SK-N-SH (cell line): Measurements from ENCODE around the gene NLGN1. TPM values are rescaled to one million over a fixed set of nuclear protein-coding genes. Genes with fewer than 3 reads are reported as not detected.

Experiments
- CTCF ChIA-PET: fragments of 300-600, 350-600 bp; formaldehyde crosslinking; extraction: SDS; loops from one replicate; lab custom pipeline; 2021; lab: Yijun Ruan, JAX
- POLR2A ChIA-PET: fragments of 350-600 bp; sonication (Branson Sonifier 250); formaldehyde crosslinking; extraction: SDS; loops from one replicate; lab custom pipeline; 2020; ENCODE audit warnings: antibody characterized with exemption, inconsistent platforms; lab: Yijun Ruan, JAX
- DNase-seq: peaks from one replicate; pipeline ENCODE4 v3.0.0; 2012
- H2AFZ ChIP-seq: fragments of 200-600 bp; sonication (generic); 2 replicates; pipeline ENCODE4 v1.8.1; 2016; ENCODE audit warnings: antibody characterized with exemption, mild to moderate bottlenecking, low read depth
- H3F3A ChIP-seq: fragments of 200-600 bp; sonication (generic); replicated peaks from 2 replicates; pipeline ENCODE3; 2016; ENCODE audit warnings: antibody characterized with exemption, mild to moderate bottlenecking; ENCODE audit not compliant: insufficient read depth
- H3K27ac ChIP-seq, 2 experiments: fragments of 200-500 bp in 1 of 2; fragments of 200-600 bp in 1 of 2; sonication (Bioruptor generic) in 1 of 2; sonication (generic), shearing (Covaris generic) in 1 of 2; 2 replicates each; pipeline versions ENCODE4 v1.5.1 to v1.6.1; 2014 to 2016; ENCODE audit warnings: low read depth in 2 of 2, inconsistent platforms in 1 of 2, low read length in 1 of 2, mild to moderate bottlenecking in 1 of 2, mixed read lengths in 1 of 2
- H3K27me3 ChIP-seq: fragments of 200-600 bp; sonication (generic), shearing (Covaris generic); 2 replicates; pipeline ENCODE4 v1.6.1; 2016; ENCODE audit warnings: mixed run types; ENCODE audit not compliant: insufficient read depth
- H3K36me3 ChIP-seq, 2 experiments: fragments of 200-500 bp in 1 of 2; fragments of 200-600 bp in 1 of 2; sonication (Bioruptor generic) in 1 of 2; sonication (generic) in 1 of 2; replicated peaks in 1 of 2; 2 replicates each; pipeline versions ENCODE3 to v1.5.1; 2014 to 2016; ENCODE audit warnings: low read length in 1 of 2, mild to moderate bottlenecking in 1 of 2; ENCODE audit not compliant: insufficient read depth in 2 of 2, control insufficient read depth in 1 of 2
- H3K4me1 ChIP-seq, 2 experiments: fragments of 200-500 bp in 1 of 2; fragments of 200-600 bp in 1 of 2; sonication (Bioruptor generic) in 1 of 2; sonication (generic), shearing (Covaris generic) in 1 of 2; 2 replicates each; pipeline versions ENCODE4 v1.5.1 to v1.6.1; 2014 to 2016; ENCODE audit warnings: low read depth in 1 of 2, low read length in 1 of 2, mixed run types in 1 of 2; ENCODE audit not compliant: insufficient read depth in 2 of 2, control insufficient read depth in 1 of 2
- H3K4me2 ChIP-seq: fragments of 200-600 bp; sonication (generic), shearing (Covaris generic); 2 replicates; pipeline ENCODE4 v1.6.1; 2017; ENCODE audit warnings: mixed run types
- H3K4me3 ChIP-seq, 2 experiments: fragments of 200-500 bp in 1 of 2; fragments of 200-600 bp in 1 of 2; sonication (Bioruptor generic) in 1 of 2; sonication (generic), shearing (Covaris generic) in 1 of 2; 2 replicates each; pipeline versions ENCODE4 v1.5.1 to v1.8.1; 2014 to 2016; ENCODE audit warnings: low read depth in 2 of 2, inconsistent platforms in 1 of 2, low read length in 1 of 2, mild to moderate bottlenecking in 1 of 2, mixed read lengths in 1 of 2, moderate library complexity in 1 of 2
- H3K79me2 ChIP-seq: fragments of 200-600 bp; sonication (generic); 2 replicates; pipeline ENCODE4 v1.8.1; 2017; ENCODE audit warnings: mild to moderate bottlenecking; ENCODE audit not compliant: insufficient read depth
- H3K9ac ChIP-seq: fragments of 200-600 bp; sonication (generic); 2 replicates; pipeline ENCODE4 v1.6.1; 2017; ENCODE audit warnings: mixed run types
- H3K9me2 ChIP-seq: fragments of 200-600 bp; sonication (generic); 2 replicates; pipeline ENCODE4 v1.6.1; 2017; ENCODE audit warnings: mixed run types
- H3K9me3 ChIP-seq: fragments of 200-600 bp; sonication (generic); 2 replicates; pipeline ENCODE4 v1.6.1; 2017; ENCODE audit warnings: mixed run types, mild to moderate bottlenecking, moderate library complexity
- H4K20me1 ChIP-seq: fragments of 200-600 bp; sonication (generic); 2 replicates; pipeline ENCODE4 v1.6.1; 2017; ENCODE audit warnings: mild to moderate bottlenecking, mixed run types; ENCODE audit not compliant: insufficient read depth
- CHD2 ChIP-seq: fragments of 150-350 bp; IDR thresholded peaks from 2 replicates; pipeline ENCODE4 v1.6.1; 2018; ENCODE audit warnings: low read length; ENCODE audit not compliant: partially characterized antibody
- ELF1 ChIP-seq: IDR thresholded peaks from 2 replicates; pipeline ENCODE4 v1.4.0; 2012
- FOXM1 ChIP-seq: IDR thresholded peaks from 2 replicates; pipeline ENCODE4 v1.4.0; 2012; ENCODE audit warnings: low read depth, mild to moderate bottlenecking
- GATA2 ChIP-seq: sonication (generic); formaldehyde crosslinking; IDR thresholded peaks from 2 replicates; pipeline ENCODE4 v1.5.0; 2020; ENCODE audit warnings: mild to moderate bottlenecking, missing genetic modification reagents
- MXI1 ChIP-seq: IDR thresholded peaks from 2 replicates; pipeline ENCODE4 v1.6.1; 2012; ENCODE audit warnings: mild to moderate bottlenecking, low read depth, low read length, improper control_type of control experiment
- RCOR1 ChIP-seq: fragments of 150-350 bp; IDR thresholded peaks from 2 replicates; pipeline ENCODE4 v1.6.1; 2017; ENCODE audit warnings: antibody characterized with exemption, low read length
- RFX5 ChIP-seq: IDR thresholded peaks from 2 replicates; pipeline ENCODE4 v1.6.1; 2012; ENCODE audit warnings: mild to moderate bottlenecking, improper control_type of control experiment, low read length
- RXRA ChIP-seq: IDR thresholded peaks from 2 replicates; pipeline ENCODE4 v1.4.0; 2012; ENCODE audit warnings: low read depth, mild to moderate bottlenecking, borderline replicate concordance
- SIN3A ChIP-seq: IDR thresholded peaks from 2 replicates; pipeline ENCODE4 v1.6.1; 2012; ENCODE audit warnings: low read depth, mild to moderate bottlenecking, low read length, moderate library complexity, borderline replicate concordance
- SMC3 ChIP-seq: IDR thresholded peaks from 2 replicates; pipeline ENCODE4 v1.6.1; 2012; ENCODE audit warnings: low read depth, low read length, improper control_type of control experiment
- TCF12 ChIP-seq: IDR thresholded peaks from 2 replicates; pipeline ENCODE4 v1.4.0; 2012
- YY1 ChIP-seq: IDR thresholded peaks from 2 replicates; pipeline ENCODE4 v1.4.0; 2012; ENCODE audit warnings: low read depth, mild to moderate bottlenecking
- WGBS: methylation state at CpG from one replicate; pipeline ENCODE4 v1.1.6; 2017; ENCODE audit warnings: low lambda C conversion rate; 5-methylcytosine and 5-hydroxymethylcytosine counted together
- polyA plus RNA-seq, 3 experiments: library from polyadenylated mRNA; depleted of rRNA; stranded (reverse); fragments of >200 nt; gene quantifications; 2 replicates each; pipeline ENCODE4 v1.2.3, GENCODE V29; 2012
- TF ChIP-seq, protein P1 (sequence below): IDR thresholded peaks from 2 replicates; pipeline ENCODE4; 2012
- TF ChIP-seq, protein P2 (sequence below): fragments of 150-350 bp; IDR thresholded peaks from 2 replicates; pipeline ENCODE4 v1.6.1; 2016; ENCODE audit warnings: mild to moderate bottlenecking, low read depth, low read length
- TF ChIP-seq, protein P3 (sequence below): fragments of 200-600 bp; sonication (generic); IDR thresholded peaks from 2 replicates; pipeline ENCODE4 v1.6.1; 2017; ENCODE audit warnings: antibody characterized with exemption, mild to moderate bottlenecking, moderate library complexity

Gene NLGN1
- polyA plus RNA-seq, 1 of the 3 experiments (the other 2 are of a cell fraction), result 1.5 TPM

DNA sequence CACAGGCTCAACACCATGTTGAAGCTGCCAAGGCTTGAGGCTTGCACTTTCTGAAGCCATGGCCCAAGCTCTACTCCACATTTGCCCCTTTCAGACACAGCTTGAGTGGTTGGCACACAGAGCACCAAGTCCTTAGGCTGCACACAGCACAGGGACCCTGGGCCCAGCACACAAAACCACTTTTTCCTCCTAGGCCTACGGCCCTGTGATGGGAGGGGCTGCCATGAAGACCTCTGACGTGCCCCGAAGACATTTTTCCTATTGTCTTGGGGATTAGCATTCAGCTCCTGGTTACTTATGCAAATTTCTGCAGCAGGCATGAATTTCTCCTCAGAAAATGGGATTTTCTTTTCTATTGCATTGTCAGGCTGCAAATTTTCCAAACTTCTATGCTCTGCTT is 445.5 kb downstream of the NLGN1 start:
- Histone ChIP-seq H3K9me3 (no peaks in the 10 kb centered on the region), H3K4me2 (no peak overlapping the region), H3K36me3 (no peaks in the 10 kb centered on the region), H3K4me1 (no peaks in the 10 kb centered on the region; a peak in 1 of 4 replicates), H2AFZ (no peak overlapping the region), H3K9ac (no peak overlapping the region), H3K27me3 (no peaks in the 10 kb centered on the region), H3K9me2 (no peaks in the 10 kb centered on the region), H3K27ac (no peak overlapping the region), H3F3A (no peaks in the 10 kb centered on the region), H3K4me3 (no peak overlapping the region), H4K20me1 (no peaks in the 10 kb centered on the region), H3K79me2 (no peaks in the 10 kb centered on the region)
- TF ChIP-seq, protein P1, sequence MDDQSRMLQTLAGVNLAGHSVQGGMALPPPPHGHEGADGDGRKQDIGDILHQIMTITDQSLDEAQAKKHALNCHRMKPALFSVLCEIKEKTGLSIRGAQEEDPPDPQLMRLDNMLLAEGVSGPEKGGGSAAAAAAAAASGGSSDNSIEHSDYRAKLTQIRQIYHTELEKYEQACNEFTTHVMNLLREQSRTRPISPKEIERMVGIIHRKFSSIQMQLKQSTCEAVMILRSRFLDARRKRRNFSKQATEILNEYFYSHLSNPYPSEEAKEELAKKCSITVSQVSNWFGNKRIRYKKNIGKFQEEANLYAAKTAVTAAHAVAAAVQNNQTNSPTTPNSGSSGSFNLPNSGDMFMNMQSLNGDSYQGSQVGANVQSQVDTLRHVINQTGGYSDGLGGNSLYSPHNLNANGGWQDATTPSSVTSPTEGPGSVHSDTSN, result no peak
- ChIA-PET POLR2A (no interaction called here), CTCF (no interaction called here)
- 80% methylated on average over 2 of the region's 3 CpGs for WGBS
- DNase-seq, result no peak

DNA sequence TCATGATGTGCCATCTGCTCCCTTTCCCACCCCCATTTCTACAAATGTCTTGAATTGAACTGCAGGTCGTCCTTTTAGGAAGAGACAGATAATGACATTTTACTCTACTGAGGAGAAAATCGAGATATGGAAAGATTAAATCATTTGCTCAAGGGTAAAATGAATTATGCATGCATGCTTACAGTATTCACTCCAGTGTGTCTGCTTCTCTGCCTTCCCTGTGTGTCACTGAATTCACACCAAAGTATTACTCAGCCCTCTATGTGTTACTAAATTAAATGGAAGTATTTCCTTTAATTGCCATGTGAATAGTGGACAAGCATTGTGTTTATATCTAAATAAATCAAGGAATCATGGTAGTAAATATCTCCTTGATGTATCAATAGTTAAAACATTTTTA is 449.0 kb downstream of the NLGN1 start:
- peak; percentile 1 for DNase-seq
- H3K27me3 ChIP-seq, result no peaks in the 10 kb centered on the region
- H3K36me3 ChIP-seq, result no peaks in the 10 kb centered on the region
- no peaks in the 10 kb centered on the region for H3F3A ChIP-seq
- H3K4me1 ChIP-seq, result no peaks in the 10 kb centered on the region; a peak in 1 of 4 replicates
- CTCF ChIA-PET, result interaction anchor here (1.1 kb wide), 1 partner anchor 9 kb away, joined by 4 read pairs; no protein-coding TSS in a partner anchor
- no peak overlapping the region for H3K27ac ChIP-seq
- 10% methylated on average over 2 of the region's 2 CpGs for WGBS
- TF ChIP-seq FOXM1 (no peak), GATA2 (CRISPR knock-in tag) (peak; percentile 50; the same call in 1 of the 2 replicates), RXRA (no peak)
- no peaks in the 10 kb centered on the region for H3K9me3 ChIP-seq
- H3K9me2 ChIP-seq, result no peaks in the 10 kb centered on the region
- no peaks in the 10 kb centered on the region for H4K20me1 ChIP-seq
- H3K4me3 ChIP-seq, result no peak overlapping the region
- H3K9ac ChIP-seq, result no peak overlapping the region
- H2AFZ ChIP-seq, result no peak overlapping the region
- no peak overlapping the region for H3K4me2 ChIP-seq
- H3K79me2 ChIP-seq, result no peaks in the 10 kb centered on the region
- POLR2A ChIA-PET, result no interaction called here

DNA sequence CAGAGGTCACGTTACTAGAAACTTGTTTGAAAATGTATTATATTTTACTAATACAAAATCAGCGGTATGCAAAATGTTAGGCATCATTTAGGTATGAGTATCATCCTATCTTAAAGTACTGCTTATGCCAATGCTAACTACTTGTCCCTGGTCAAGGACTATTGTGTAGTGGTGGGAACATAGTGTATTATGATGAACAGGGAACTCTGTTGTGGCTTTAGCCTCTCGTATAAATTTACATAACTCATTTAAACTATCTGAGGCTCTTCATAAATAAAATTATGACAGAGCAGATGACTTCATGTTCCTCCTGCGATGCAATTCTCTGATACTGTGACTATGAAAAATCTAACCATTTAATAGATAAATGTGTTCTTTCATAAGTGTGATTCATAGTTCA is 451.9 kb downstream of the NLGN1 start:
- CTCF ChIA-PET, result interaction anchor here (0.7 kb wide), 1 partner anchor 11 kb away, joined by 3 read pairs; no protein-coding TSS in a partner anchor
- no peak for TF ChIP-seq SIN3A
- TF ChIP-seq, protein P2, sequence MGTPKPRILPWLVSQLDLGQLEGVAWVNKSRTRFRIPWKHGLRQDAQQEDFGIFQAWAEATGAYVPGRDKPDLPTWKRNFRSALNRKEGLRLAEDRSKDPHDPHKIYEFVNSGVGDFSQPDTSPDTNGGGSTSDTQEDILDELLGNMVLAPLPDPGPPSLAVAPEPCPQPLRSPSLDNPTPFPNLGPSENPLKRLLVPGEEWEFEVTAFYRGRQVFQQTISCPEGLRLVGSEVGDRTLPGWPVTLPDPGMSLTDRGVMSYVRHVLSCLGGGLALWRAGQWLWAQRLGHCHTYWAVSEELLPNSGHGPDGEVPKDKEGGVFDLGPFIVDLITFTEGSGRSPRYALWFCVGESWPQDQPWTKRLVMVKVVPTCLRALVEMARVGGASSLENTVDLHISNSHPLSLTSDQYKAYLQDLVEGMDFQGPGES, result no peak
- no peak for TF ChIP-seq RCOR1
- no peak for TF ChIP-seq YY1
- no peak for TF ChIP-seq RXRA
- no peak for TF ChIP-seq CHD2
- no peak for TF ChIP-seq MXI1
- TF ChIP-seq TCF12, result no peak
- TF ChIP-seq, protein P3, sequence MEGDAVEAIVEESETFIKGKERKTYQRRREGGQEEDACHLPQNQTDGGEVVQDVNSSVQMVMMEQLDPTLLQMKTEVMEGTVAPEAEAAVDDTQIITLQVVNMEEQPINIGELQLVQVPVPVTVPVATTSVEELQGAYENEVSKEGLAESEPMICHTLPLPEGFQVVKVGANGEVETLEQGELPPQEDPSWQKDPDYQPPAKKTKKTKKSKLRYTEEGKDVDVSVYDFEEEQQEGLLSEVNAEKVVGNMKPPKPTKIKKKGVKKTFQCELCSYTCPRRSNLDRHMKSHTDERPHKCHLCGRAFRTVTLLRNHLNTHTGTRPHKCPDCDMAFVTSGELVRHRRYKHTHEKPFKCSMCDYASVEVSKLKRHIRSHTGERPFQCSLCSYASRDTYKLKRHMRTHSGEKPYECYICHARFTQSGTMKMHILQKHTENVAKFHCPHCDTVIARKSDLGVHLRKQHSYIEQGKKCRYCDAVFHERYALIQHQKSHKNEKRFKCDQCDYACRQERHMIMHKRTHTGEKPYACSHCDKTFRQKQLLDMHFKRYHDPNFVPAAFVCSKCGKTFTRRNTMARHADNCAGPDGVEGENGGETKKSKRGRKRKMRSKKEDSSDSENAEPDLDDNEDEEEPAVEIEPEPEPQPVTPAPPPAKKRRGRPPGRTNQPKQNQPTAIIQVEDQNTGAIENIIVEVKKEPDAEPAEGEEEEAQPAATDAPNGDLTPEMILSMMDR, result no peak
- no peak for TF ChIP-seq SMC3
- TF ChIP-seq RFX5, result no peak
- TF ChIP-seq, protein P1, result no peak
- no peak for TF ChIP-seq ELF1

More for the DNA sequence above, 451.9 kb downstream of the NLGN1 start:
- no peaks in the 10 kb centered on the region for H3K9me3 ChIP-seq
- H3K4me2 ChIP-seq, result no peak overlapping the region
- no peaks in the 10 kb centered on the region; a peak in 1 of 4 replicates for H3K4me1 ChIP-seq
- no peaks in the 10 kb centered on the region for H3K79me2 ChIP-seq
- no peaks in the 10 kb centered on the region for H3F3A ChIP-seq
- no peak for DNase-seq
- H2AFZ ChIP-seq, result no peak overlapping the region
- no peak overlapping the region for H3K4me3 ChIP-seq
- POLR2A ChIA-PET, result no interaction called here
- no peaks in the 10 kb centered on the region for H3K9me2 ChIP-seq
- H4K20me1 ChIP-seq, result no peaks in the 10 kb centered on the region
- H3K9ac ChIP-seq, result no peak overlapping the region
- 36% methylated on average over 4 of the region's 4 CpGs for WGBS
- H3K27me3 ChIP-seq, result no peaks in the 10 kb centered on the region
- H3K27ac ChIP-seq, result no peak overlapping the region
- H3K36me3 ChIP-seq, result no peaks in the 10 kb centered on the region
